GM12891 (cell line): ENCODE results near the gene PDXP.

Experiments
- POLR2A ChIP-seq: IDR thresholded peaks from 2 replicates; pipeline ENCODE4 v1.6.1; 2011; ENCODE audit warnings: low read depth, low read length, control low read depth
- POLR2AphosphoS5 ChIP-seq: IDR thresholded peaks from 2 replicates; pipeline ENCODE4 v1.6.1; 2011; ENCODE audit warnings: low read depth, low read length, control low read depth
- TAF1 ChIP-seq: IDR thresholded peaks from 2 replicates; pipeline ENCODE4 v1.6.1; 2011; ENCODE audit warnings: low read depth, low read length, control low read depth

DNA sequence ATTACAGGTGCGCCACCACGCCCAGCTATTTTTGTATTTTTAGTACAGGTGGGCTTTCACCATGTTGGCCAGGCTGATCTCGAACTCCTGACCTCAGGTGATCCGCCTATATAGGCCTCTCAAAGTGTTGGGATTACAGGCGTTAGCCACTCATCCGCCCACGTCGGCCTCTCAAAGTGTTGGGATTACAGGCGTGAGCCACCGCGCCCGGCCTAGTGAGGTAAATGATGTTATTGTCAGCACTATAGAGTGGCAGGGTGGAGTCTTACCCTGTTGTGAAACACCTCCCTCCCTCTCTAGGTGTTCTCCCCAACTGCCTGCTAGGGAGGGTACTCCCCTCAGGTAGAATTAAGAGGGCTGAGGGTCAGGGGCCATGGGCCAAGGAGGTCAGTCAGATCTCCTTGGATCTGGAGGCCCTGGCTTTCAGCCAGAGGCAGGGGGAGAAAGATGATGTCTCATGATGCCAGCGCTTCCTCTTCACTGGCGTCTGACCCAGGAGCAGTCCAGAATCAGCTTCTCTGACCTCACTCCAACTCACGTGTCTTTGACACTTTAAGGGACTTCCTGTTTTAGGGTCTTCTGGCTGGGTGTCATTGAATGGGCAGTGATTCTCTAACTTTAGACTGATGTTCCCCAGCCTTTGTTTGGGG is 47.9 kb upstream of the PDXP start:
- TF ChIP-seq POLR2A (no peak), POLR2AphosphoS5 (no peak), TAF1 (no peak)
